A549 (cell line): ENCODE results near the gene OR2AJ1. TPM values are rescaled to one million over a fixed set of nuclear protein-coding genes. Genes with fewer than 3 reads are reported as not detected.

Experiments used
- ATAC-seq, 2 experiments: fragments of 200-7000 bp in 1 of 2; fragments of >200 bp in 1 of 2; cut with Nextera tagmentation in 1 of 2; cut with Tn5 transposase in 1 of 2; 3 replicates each; pipeline versions ENCODE4 v1.8.0 to v1.9.1; 2018 to 2020; ENCODE audit warnings: mild to moderate bottlenecking in 1 of 2, moderate library complexity in 1 of 2
- CTCF ChIA-PET: fragments of 300-600 bp; sonication (Branson Sonifier 250); formaldehyde crosslinking; extraction: SDS; loops from one replicate; lab custom pipeline; 2021; ENCODE audit warnings: antibody characterized with exemption, inconsistent platforms; lab: Yijun Ruan, JAX
- POLR2A ChIA-PET: fragments of 350-600 bp; formaldehyde crosslinking; extraction: SDS; loops from one replicate; lab custom pipeline; 2021; ENCODE audit warnings: antibody characterized with exemption, inconsistent platforms; lab: Yijun Ruan, JAX
- DNase-seq, 2 experiments: peaks; one replicate each; pipeline versions ENCODE4 v3.0.0 to v3.0.0-alpha.2; 2011 to 2016; ENCODE audit warnings: low read depth in 1 of 2, low spot score in 1 of 2
- FAIRE-seq: peaks from 2 replicates; lab custom pipeline; 2011; peaks lifted over from hg19 to GRCh38; lab: Jason Lieb, UNC
- H3K27ac ChIP-seq, 2 experiments: fragments of >200 bp; sonication (Bioruptor Twin); formaldehyde crosslinking; 3 replicates each; pipeline ENCODE4 v1.5.1; 2016 to 2017
- H3K4me1 ChIP-seq: fragments of >200 bp; sonication (Bioruptor Twin); formaldehyde crosslinking; 3 replicates; pipeline ENCODE4 v1.6.1; 2016
- H3K4me2 ChIP-seq: fragments of >200 bp; sonication (Bioruptor Twin); formaldehyde crosslinking; 3 replicates; pipeline ENCODE4 v1.6.1; 2016
- H3K4me3 ChIP-seq: fragments of >200 bp; sonication (Bioruptor Twin); formaldehyde crosslinking; 3 replicates; pipeline ENCODE4 v1.5.1; 2016
- H3K9me3 ChIP-seq: fragments of >200 bp; sonication (Bioruptor Twin); formaldehyde crosslinking; 3 replicates; pipeline ENCODE4 v1.6.1; 2016
- BCL3 ChIP-seq: fragments of >200 bp; sonication (Bioruptor Twin); formaldehyde crosslinking; IDR thresholded peaks from 3 replicates; pipeline ENCODE4 v1.6.1; 2016
- CBX2 ChIP-seq: fragments of 200-600 bp; sonication (generic); IDR thresholded peaks from 2 replicates; pipeline ENCODE4 v1.6.1; 2016; ENCODE audit warnings: low read depth, mild to moderate bottlenecking, borderline replicate concordance
- CHD4 ChIP-seq: fragments of 200-600 bp; sonication (generic); IDR thresholded peaks from 2 replicates; pipeline ENCODE4 v1.6.1; 2016; ENCODE audit warnings: antibody characterized with exemption, mild to moderate bottlenecking, borderline replicate concordance
- EP300 ChIP-seq, 2 experiments: fragments of >200 bp; sonication (Bioruptor Twin); formaldehyde crosslinking; IDR thresholded peaks; 2 replicates in 1 of 2; 3 replicates in 1 of 2; pipeline ENCODE4 v1.6.1; 2016 to 2017
- FOXS1 ChIP-seq: fragments of 250-450 bp; sonication (Bioruptor Pico); IDR thresholded peaks from 2 replicates; pipeline ENCODE4 v1.5.0; 2020; ENCODE audit warnings: mild to moderate bottlenecking, moderate library complexity
- JUN ChIP-seq, 2 experiments: fragments of >200 bp; sonication (Bioruptor Twin); formaldehyde crosslinking; IDR thresholded peaks; 2 replicates in 1 of 2; 3 replicates in 1 of 2; pipeline ENCODE4 v1.6.1; 2016 to 2017
- KDM5A ChIP-seq: fragments of 200-600 bp; sonication (generic); IDR thresholded peaks from 2 replicates; pipeline ENCODE4 v1.6.1; 2016; ENCODE audit warnings: antibody characterized with exemption, mild to moderate bottlenecking
- MAX ChIP-seq: IDR thresholded peaks from 2 replicates; pipeline ENCODE4 v1.6.1; 2012
- MAZ ChIP-seq: fragments of 150-350 bp; IDR thresholded peaks from 2 replicates; pipeline ENCODE4 v1.6.1; 2014; ENCODE audit warnings: antibody characterized with exemption, low read depth, low read length, borderline replicate concordance
- NPAS2 ChIP-seq: fragments of 250-450 bp; sonication (Bioruptor Pico); IDR thresholded peaks from 2 replicates; pipeline ENCODE4 v1.8.0; 2022; ENCODE audit warnings: mild to moderate bottlenecking, moderate library complexity, borderline replicate concordance
- POLR2A ChIP-seq: IDR thresholded peaks from 2 replicates; pipeline ENCODE4 v1.6.1; 2012; ENCODE audit warnings: mild to moderate bottlenecking, low read length
- RAD21 ChIP-seq, 2 experiments: fragments of >200 bp in 1 of 2; sonication (Bioruptor Twin) in 1 of 2; formaldehyde crosslinking in 1 of 2; IDR thresholded peaks in 1 of 2; conservative IDR thresholded peaks in 1 of 2; 2 replicates in 1 of 2; 3 replicates in 1 of 2; pipeline ENCODE4 v1.6.1; 2012 to 2018; ENCODE audit warnings: inconsistent platforms in 1 of 2
- RARB ChIP-seq: fragments of 250-450 bp; sonication (Bioruptor Pico); IDR thresholded peaks from 2 replicates; pipeline ENCODE4 v1.8.0; 2021; ENCODE audit warnings: mild to moderate bottlenecking, moderate library complexity
- REST ChIP-seq: fragments of 200-600 bp; sonication (generic); IDR thresholded peaks from 2 replicates; pipeline ENCODE4 v1.6.1; 2016; ENCODE audit warnings: antibody characterized with exemption, mild to moderate bottlenecking, moderate library complexity
- RNF2 ChIP-seq: fragments of 200-600 bp; sonication (generic); IDR thresholded peaks from 2 replicates; pipeline ENCODE4 v1.6.1; 2016; ENCODE audit warnings: low read depth, mild to moderate bottlenecking, antibody characterized with exemption, moderate library complexity, borderline replicate concordance
- SREBF2 ChIP-seq: fragments of 450-650 bp; IDR thresholded peaks from 2 replicates; pipeline ENCODE4 v1.6.1; 2014; ENCODE audit warnings: mild to moderate bottlenecking, moderate library complexity
- TFCP2L1 ChIP-seq: fragments of 250-450 bp; sonication (Bioruptor Pico); IDR thresholded peaks from 2 replicates; pipeline ENCODE4 v1.5.0; 2021; ENCODE audit warnings: mild to moderate bottlenecking
- ZC3H11A ChIP-seq: fragments of 450-650 bp; IDR thresholded peaks from 2 replicates; pipeline ENCODE4 v1.6.1; 2014; ENCODE audit warnings: antibody characterized with exemption, mild to moderate bottlenecking
- WGBS: methylation state at CpG from one replicate; pipeline ENCODE4 v1.1.6; 2017; ENCODE audit errors: missing lambda C conversion rate; 5-methylcytosine and 5-hydroxymethylcytosine counted together
- polyA plus RNA-seq, 4 experiments: library from polyadenylated mRNA; depleted of rRNA in 3 of 4; stranded (reverse); fragments of >200 nt; fragmentation: RNase III in 1 of 4; extraction: RNeasy Plus Mini Kit Qiagen cat#74134 plus additional on column Dnase treatment in 1 of 4; gene quantifications; 2 replicates in 3 of 4; 3 replicates in 1 of 4; pipeline ENCODE4 v1.2.3, GENCODE V29; 2011 to 2017
- TF ChIP-seq, protein P1 (sequence below): IDR thresholded peaks from 2 replicates; pipeline ENCODE4 v1.6.1; 2012; ENCODE audit warnings: low read depth, borderline replicate concordance
- TF ChIP-seq, protein P2 (sequence below): fragments of >200 bp; sonication (Bioruptor Twin); formaldehyde crosslinking; IDR thresholded peaks from 3 replicates; pipeline ENCODE4 v1.5.1; 2016

Gene OR2AJ1
- polyA plus RNA-seq, 2 of the 4 experiments (the other 2 are of a cell fraction), result not detected

DNA sequence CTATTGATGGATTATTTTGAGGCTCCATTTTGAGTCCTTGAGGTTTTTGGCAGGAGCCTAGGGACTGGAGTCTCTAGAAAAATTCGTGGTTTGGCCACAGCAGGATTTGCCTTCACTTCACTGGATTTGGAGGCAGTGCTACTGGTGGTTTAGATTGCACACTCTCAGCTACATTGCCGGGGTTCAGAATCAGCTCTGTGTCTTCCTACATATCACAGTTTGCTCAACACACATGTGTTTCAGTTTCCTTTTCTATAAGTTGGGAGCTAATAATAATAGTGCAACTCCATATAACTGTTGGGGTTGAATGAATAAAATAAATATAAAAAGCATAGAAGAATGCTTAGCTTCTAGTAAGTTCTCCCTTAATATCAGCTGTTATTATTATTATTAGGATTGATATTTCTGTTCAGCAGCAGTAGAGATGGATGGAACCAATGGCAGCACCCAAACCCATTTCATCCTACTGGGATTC lies 29.5 kb upstream of the OR2AJ1 start, which contains the start of gene OR2W3:
OR2W3 (plus strand) TSS at position 425 of the 475 bp plus-strand sequence; CDS start at position 425, 0 bp downstream.
- Histone ChIP-seq H3K4me3 (no peak within 1 kb of the TSS), H3K27ac (no peak within 1 kb of the TSS), H3K4me1 (no peaks in the 10 kb centered on the region), H3K9me3 (no peaks in the 10 kb centered on the region), H3K4me2 (no peak within 1 kb of the TSS)
- CTCF ChIA-PET, result no interaction called here
- ATAC-seq, result no peak
- DNase-seq, result no peak
- POLR2A ChIA-PET, result no interaction called here
- no peak for TF ChIP-seq ZC3H11A
- TF ChIP-seq REST, result no peak
- no peak for TF ChIP-seq CBX2
- TF ChIP-seq, protein P1, sequence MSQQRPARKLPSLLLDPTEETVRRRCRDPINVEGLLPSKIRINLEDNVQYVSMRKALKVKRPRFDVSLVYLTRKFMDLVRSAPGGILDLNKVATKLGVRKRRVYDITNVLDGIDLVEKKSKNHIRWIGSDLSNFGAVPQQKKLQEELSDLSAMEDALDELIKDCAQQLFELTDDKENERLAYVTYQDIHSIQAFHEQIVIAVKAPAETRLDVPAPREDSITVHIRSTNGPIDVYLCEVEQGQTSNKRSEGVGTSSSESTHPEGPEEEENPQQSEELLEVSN, result no peak
- no peak for TF ChIP-seq POLR2A
- TF ChIP-seq MAZ, result no peak
- TF ChIP-seq CHD4, result no peak
- no peak for TF ChIP-seq MAX
- no peak for TF ChIP-seq BCL3
- 0% methylated on average over 2 of the region's 2 CpGs for WGBS
- FAIRE-seq, result no peak

GRCh38 chr1:247895976-247896375 lies 28.7 kb upstream of the OR2AJ1 start:
- TF ChIP-seq RARB (CRISPR knock-in tag) (no peak), EP300 (IDR thresholded peaks at IDR 0.05) (no peak), FOXS1 (CRISPR knock-in tag) (no peak), SREBF2 (no peak), MAX (no peak), NPAS2 (CRISPR knock-in tag) (no peak), KDM5A (no peak), CBX2 (no peak), RNF2 (no peak), TFCP2L1 (CRISPR knock-in tag) (no peak)
- no peak overlapping the region for H3K4me3 ChIP-seq
- no peak for FAIRE-seq
- no peak for DNase-seq
- H3K4me2 ChIP-seq, result no peak overlapping the region
- WGBS, result 43% methylated on average over 13 of the region's 14 CpGs
- ChIA-PET CTCF (no interaction called here), POLR2A (no interaction called here)
- H3K4me1 ChIP-seq, result no peaks in the 10 kb centered on the region
- no peaks in the 10 kb centered on the region for H3K9me3 ChIP-seq
- ATAC-seq, result no peak
- H3K27ac ChIP-seq, result no peak overlapping the region

DNA sequence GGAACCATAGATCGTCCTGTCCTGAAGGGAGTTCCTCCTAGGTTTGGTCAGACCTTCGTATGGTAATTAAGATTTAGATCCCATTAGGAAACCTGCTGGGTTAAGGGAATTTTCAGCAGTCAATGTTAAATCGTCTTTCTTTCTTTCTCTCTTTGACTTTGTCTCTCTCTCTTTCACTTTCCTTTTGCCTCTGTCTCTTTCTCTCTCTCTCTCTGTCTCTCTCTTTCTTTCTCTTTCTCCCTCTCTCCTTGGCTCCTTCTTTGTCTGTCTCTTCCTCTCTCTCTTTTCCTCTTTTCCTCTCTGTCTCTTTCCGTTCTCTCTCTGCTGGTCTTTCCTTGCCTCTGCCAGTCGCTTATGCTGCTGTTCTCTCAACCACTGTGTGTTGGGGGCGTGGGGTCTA lies 20.6 kb upstream of the OR2AJ1 start:
- no peak overlapping the region for H3K4me3 ChIP-seq
- FAIRE-seq, result no peak
- no peaks in the 10 kb centered on the region for H3K4me1 ChIP-seq
- ATAC-seq, result no peak
- no peak overlapping the region for H3K27ac ChIP-seq
- no peak for DNase-seq
- H3K9me3 ChIP-seq, result no peaks in the 10 kb centered on the region
- POLR2A ChIA-PET, result no interaction called here
- TF ChIP-seq REST, result no peak
- TF ChIP-seq RAD21 (conservative IDR thresholded peaks at IDR 0.05 in 1 of 2, IDR thresholded peaks at IDR 0.05 in 1 of 2), result no peak
- TF ChIP-seq, protein P2, sequence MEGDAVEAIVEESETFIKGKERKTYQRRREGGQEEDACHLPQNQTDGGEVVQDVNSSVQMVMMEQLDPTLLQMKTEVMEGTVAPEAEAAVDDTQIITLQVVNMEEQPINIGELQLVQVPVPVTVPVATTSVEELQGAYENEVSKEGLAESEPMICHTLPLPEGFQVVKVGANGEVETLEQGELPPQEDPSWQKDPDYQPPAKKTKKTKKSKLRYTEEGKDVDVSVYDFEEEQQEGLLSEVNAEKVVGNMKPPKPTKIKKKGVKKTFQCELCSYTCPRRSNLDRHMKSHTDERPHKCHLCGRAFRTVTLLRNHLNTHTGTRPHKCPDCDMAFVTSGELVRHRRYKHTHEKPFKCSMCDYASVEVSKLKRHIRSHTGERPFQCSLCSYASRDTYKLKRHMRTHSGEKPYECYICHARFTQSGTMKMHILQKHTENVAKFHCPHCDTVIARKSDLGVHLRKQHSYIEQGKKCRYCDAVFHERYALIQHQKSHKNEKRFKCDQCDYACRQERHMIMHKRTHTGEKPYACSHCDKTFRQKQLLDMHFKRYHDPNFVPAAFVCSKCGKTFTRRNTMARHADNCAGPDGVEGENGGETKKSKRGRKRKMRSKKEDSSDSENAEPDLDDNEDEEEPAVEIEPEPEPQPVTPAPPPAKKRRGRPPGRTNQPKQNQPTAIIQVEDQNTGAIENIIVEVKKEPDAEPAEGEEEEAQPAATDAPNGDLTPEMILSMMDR, result no peak
- TF ChIP-seq JUN (IDR thresholded peaks at IDR 0.05), result no peak
- TF ChIP-seq, all 56 proteins: peak for 0
- CTCF ChIA-PET, result no interaction called here
- 7% methylated on average over 6 of the region's 6 CpGs for WGBS
- H3K4me2 ChIP-seq, result no peak overlapping the region
